HG03520 (cell line): ENCODE results near the gene ZNRF3.
"Not testable (repeated sequence)": the region's sequence is repeated elsewhere in the genome, so short reads cannot be mapped to it uniquely, and the experiment has no call there.

ENCODE experiments used
- ATAC-seq: cut with Tn5 transposase; IDR thresholded peaks from one replicate; pipeline ENCODE4 v1.9.1; 2021; ENCODE audit warnings: mild to moderate bottlenecking, moderate library complexity; ENCODE audit not compliant: unreplicated experiment

The ZNRF3 gene

DNA sequence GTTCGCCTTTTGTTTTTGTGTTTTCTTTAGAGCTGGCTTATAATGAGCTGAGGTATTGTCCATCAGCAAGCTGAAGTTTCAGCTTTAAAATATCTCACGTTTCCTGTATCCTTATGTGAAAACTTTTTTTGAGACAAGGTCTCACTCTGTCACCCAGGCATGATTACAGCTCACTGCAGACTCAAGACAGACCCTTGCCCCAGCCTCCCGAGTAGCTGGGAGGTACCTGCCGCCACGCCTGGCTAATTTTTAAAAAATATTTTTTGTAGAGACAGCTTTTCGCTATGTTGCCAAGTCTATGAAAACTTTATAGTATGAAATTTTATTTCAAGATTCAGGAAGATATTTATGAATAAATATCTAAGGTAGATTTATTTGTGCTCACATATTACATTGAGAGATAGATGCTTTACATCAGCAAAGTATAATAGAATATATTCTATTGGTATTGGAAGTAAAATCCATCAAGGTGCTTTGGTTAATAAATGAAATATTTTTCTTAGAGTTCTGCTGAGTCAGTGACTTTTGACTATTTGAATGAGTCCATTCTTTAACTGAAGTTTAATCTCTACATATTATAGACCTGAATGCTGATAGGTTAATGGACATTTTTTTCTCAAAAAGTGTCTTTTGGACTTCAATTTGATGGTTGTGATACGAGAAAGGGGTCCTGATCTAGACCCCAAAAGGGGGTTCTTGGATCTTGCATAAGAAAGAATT, 199.6 kb downstream of the ZNRF3 start:
- no peak for ATAC-seq

DNA sequence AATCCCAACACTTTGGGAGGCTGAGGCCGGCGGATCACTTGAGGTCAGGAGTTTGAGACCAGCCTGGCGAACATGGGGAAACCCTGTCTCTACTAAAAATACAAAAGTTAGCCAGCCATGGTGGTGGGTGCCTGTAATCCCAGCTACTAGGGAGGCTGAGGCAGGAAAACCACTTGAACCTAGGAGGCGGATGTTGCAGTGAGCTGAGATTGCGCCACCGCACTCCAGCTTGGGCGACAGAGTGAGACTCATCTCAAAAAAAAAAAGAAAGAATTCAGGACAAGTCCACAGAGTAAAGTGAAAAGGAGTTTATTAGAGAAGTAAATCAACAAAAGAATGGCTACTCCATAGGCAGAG, 200.2 kb downstream of the ZNRF3 start:
- not testable (repeated sequence) for ATAC-seq

DNA sequence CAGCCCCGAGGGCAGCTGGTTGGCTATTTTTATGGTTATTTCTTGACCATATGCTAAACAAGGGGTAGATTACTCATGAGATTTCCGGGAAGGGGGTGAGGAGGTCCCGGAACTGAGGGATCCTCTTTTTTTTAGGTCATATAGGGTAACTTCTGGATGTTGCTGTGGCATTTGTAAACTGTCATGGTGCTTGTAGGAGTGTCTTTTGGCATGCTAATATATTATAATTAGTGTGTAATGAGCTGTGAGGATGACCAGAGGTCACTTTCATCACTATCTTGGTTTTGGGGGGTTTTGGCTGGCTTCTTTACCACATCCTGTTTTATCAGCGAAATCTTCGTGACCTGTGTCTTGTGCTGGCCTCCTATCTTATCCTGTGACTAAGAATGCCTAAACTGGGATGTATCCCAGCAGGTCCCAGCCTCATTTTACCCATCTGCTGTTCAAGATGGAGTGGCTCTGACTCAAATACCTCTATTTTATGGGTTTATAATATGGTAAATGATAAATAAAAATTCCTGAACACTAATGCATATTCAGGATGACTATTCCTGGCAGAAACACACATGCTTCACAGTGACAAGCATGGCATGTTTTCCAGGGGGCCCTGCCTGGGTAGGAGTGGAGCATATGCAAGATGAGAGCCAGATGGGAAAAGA, 200.7 kb downstream of the ZNRF3 start:
- no peak for ATAC-seq

- no peak for ATAC-seq
These were observed 203.6 kb downstream of the ZNRF3 start for GRCh38 chr22:29087012-29087411.

DNA sequence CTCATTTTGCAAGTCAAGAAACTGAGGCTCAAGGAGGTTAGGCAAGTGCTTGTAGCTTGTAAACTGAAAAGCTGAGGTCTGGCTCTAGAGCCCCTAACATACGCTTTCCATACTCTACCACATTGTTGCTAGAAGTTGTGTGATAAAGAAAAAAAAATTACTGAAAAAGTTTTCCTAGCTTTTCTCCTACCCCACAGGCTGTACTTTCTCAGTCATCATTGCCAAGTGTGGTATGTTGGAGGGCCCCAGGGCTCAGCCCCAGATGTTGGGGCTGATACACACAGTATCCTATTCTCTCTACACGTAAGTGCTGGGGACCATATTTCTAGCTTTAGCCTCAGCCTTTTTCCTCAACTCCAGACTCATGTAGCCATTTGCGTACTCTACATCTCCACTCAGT, 205.4 kb downstream of the ZNRF3 start:
- ATAC-seq: no peak

GRCh38 chr22:29089507-29089906, 206.1 kb downstream of the ZNRF3 start:
- no peak for ATAC-seq

DNA sequence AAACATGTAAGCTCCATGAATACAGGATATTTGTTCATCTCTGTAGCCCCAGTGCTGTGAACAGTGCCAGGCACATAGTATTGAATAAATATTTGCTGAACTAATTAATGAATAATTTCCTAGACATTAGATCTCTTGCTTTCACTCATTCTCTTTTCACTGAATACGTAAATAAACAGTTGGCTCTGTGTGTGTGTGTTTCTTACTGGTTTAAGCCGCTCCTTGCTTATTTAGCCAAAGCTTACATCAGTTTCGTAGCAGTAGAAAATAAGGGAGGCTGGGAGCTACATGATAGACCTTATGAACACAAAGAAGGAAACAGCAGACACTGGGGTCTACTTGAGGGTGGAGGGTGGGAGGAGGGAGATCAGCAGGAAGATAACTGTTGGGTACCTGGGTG, 206.7 kb downstream of the ZNRF3 start:
- no peak for ATAC-seq

- ATAC-seq: no peak
These were observed 208.9 kb downstream of the ZNRF3 start for GRCh38 chr22:29092243-29092642.

DNA sequence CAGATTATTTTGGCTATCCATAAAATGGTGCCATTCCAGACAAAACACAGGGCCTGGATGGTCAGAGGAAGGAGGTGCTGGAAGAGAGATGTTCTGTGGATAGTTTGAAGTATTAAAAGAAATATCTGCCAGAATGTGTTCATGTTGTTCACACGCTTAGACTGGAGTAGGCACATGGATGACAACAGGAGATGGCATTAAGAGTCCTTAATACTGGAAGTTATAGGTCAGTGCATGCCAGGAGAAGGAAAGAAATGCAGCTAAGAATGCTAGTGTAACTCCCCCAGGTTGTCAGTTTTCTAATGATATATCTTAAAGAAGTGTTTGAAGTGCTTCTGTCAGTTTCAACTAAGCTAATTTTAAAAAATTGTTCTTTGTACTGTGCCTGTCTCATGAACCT, 209.7 kb downstream of the ZNRF3 start:
- no peak for ATAC-seq

DNA sequence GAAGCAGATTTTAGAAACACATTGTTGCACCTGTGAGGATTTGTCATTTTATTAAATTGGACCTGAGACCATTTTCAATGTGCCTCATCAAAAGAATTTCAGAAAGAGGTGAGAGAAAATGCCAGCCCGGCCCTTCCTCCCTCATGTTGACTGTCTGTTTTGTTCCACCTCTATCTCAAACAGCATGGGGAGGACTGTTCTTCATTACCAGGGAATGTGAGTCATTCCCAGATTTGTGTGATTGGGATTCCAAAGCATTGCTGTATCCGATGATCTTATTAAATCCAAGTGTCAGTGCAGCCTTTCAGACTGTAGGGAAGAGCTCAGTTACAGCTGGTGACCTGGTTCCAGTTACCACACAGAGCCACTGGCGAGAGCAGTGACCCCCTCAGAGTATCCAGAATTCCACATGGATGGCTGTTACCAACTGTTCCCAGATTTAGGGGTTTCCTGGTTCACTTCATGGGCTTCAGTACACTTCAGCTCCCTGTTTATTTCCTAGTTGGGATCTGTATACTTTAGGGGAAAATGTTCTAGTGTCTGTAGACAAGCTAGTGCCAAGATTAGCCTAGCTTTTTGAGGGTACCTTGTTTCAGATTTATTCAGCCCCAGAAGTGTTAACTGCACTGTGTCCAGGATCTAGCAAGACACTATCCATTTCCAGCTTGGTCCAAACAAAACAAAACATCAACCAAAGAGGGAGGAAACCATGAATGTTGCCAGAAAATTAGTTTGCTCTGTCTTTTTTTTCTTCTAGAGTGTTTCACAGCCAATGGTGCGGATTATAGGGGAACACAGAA, 210.3 kb downstream of the ZNRF3 start:
- no peak for ATAC-seq

DNA sequence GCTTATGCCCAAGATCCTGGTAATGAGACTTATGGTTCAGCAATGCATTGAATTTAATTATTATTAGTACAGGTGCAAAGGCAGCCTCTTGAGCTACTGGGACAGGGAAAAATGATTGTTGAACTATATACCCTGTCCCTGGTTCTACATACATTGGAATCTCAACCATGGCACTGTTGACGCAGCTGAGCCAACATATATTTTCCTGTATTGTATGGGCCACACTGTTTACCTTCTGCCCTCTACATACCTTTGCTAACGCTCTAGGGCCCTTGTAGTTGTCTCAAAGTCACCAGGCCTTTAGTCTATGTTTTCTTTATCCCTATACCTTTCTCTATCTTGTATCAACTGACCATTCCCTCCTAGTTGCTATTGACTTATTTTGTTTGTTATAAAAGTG, 212.1 kb downstream of the ZNRF3 start:
- no peak for ATAC-seq

- no peak for ATAC-seq
These were observed 213.6 kb downstream of the ZNRF3 start for GRCh38 chr22:29096736-29097669.

GRCh38 chr22:29098296-29098695, 214.9 kb downstream of the ZNRF3 start:
- ATAC-seq: no peak

DNA sequence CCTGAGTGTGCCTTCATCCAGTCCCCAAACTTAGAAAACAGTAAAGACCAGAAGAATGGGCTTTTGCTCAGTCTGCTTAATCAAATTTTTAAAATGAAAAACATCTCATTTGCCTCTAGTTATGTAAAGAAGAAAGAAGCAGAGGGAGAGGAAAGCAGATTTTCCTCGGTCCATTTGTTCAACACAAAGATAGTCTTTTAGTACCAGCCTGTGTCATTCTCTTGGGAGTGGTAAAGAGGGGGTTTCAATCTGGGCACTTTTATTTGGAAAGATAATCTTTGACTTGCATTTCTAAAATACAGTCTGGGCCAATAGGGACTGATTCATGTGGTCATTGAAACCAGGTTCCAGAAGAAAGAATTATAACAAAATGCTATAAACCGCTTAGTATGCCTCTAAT, 218.9 kb downstream of the ZNRF3 start:
- ATAC-seq: no peak

GRCh38 chr22:29103121-29103520, 219.7 kb downstream of the ZNRF3 start:
- no peak for ATAC-seq

- ATAC-seq: no peak
These were observed 222.1 kb downstream of the ZNRF3 start for GRCh38 chr22:29105468-29105867.

GRCh38 chr22:29106839-29107238, 223.5 kb downstream of the ZNRF3 start:
- ATAC-seq: no peak
